GM12878 (cell line): ENCODE measurements around the gene SIVA1. TPM values are rescaled to one million over a fixed set of nuclear protein-coding genes. Genes with fewer than 3 reads are reported as not detected.

Experiments
- ATAC-seq: fragments of 200-7000 bp; cut with Tn5 transposase; 3 replicates; pipeline ENCODE4 v1.9.1; 2020; ENCODE audit warnings: mild to moderate bottlenecking, moderate library complexity
- BruUV-seq: library from RNA; stranded (reverse); fragments of 400-500 nt; replicated peaks from 2 replicates; lab custom pipeline; 2021; lab: Mats Ljungman, UMichigan
- CTCF ChIA-PET: fragments of 300-600 bp; sonication (Branson Sonifier 250); formaldehyde crosslinking; extraction: SDS; loops from one replicate; lab custom pipeline; 2021; ENCODE audit warnings: inconsistent platforms; lab: Yijun Ruan, JAX
- POLR2A ChIA-PET: fragments of 350-600 bp; formaldehyde crosslinking; extraction: SDS; loops from one replicate; lab custom pipeline; 2021; ENCODE audit warnings: inconsistent platforms; lab: Charles Lee
- RAD21 ChIA-PET: fragments of 300-600 bp; sonication (Branson Sonifier 250); formaldehyde crosslinking; loops from one replicate; lab custom pipeline; 2023; ENCODE audit warnings: antibody characterized with exemption; ENCODE audit not compliant: unreplicated experiment; lab: Charles Lee
- SMC1A ChIA-PET: fragments of 300-600 bp; sonication (Branson Sonifier 250); formaldehyde crosslinking; loops from one replicate; lab custom pipeline; 2023; ENCODE audit not compliant: unreplicated experiment, uncharacterized antibody; lab: Charles Lee
- DNase-seq: peaks from one replicate; pipeline ENCODE4 v3.0.0-alpha.2; 2011; ENCODE audit warnings: low read depth, low spot score
- FAIRE-seq: peaks from 3 replicates; lab custom pipeline; 2011; peaks lifted over from hg19 to GRCh38; lab: Jason Lieb, UNC
- H2AFZ ChIP-seq: 2 replicates; pipeline ENCODE4 v1.6.0; 2011; ENCODE audit warnings: low read depth, low read length, control low read depth; ENCODE audit not compliant: control insufficient read depth
- H3K27ac ChIP-seq: 2 replicates; pipeline ENCODE4 v1.5.1; 2011; ENCODE audit warnings: control low read depth; ENCODE audit not compliant: control insufficient read depth, insufficient read depth
- H3K27me3 ChIP-seq, 2 experiments: replicated peaks in 1 of 2; 2 replicates each; pipeline versions ENCODE4 v1.6.0 to v1.6.1; 2011; ENCODE audit warnings: low read length in 1 of 2; ENCODE audit not compliant: control insufficient read depth in 2 of 2, insufficient read depth in 2 of 2
- H3K36me3 ChIP-seq, 2 experiments: 2 replicates each; pipeline ENCODE4 v1.5.1; 2011; ENCODE audit warnings: low read length in 1 of 2; ENCODE audit not compliant: control insufficient read depth in 2 of 2, insufficient read depth in 2 of 2
- H3K4me1 ChIP-seq: 2 replicates; pipeline ENCODE4 v1.6.1; 2011; ENCODE audit warnings: mild to moderate bottlenecking, low read length, moderate library complexity, mixed read lengths; ENCODE audit not compliant: control insufficient read depth, insufficient read depth
- H3K4me2 ChIP-seq: 2 replicates; pipeline ENCODE4 v1.6.0; 2011; ENCODE audit warnings: control low read depth; ENCODE audit not compliant: control insufficient read depth, insufficient read depth
- H3K4me3 ChIP-seq: fragments of 200-600 bp; sonication (generic); 2 replicates; pipeline ENCODE4 v1.5.1; 2016
- H3K79me2 ChIP-seq: 2 replicates; pipeline ENCODE4 v1.6.0; 2011; ENCODE audit warnings: low read length; ENCODE audit not compliant: control insufficient read depth, insufficient read depth
- H3K9ac ChIP-seq: 2 replicates; pipeline ENCODE4 v1.8.0; 2011; ENCODE audit warnings: low read length, control low read depth, mixed read lengths; ENCODE audit not compliant: control insufficient read depth, insufficient read depth
- H3K9me3 ChIP-seq: replicated peaks from 3 replicates; pipeline ENCODE4 v1.5.1; 2011; ENCODE audit warnings: mild to moderate bottlenecking, low read length; ENCODE audit not compliant: control insufficient read depth, insufficient read depth
- H4K20me1 ChIP-seq: 2 replicates; pipeline ENCODE4 v1.6.0; 2011; ENCODE audit not compliant: control insufficient read depth, insufficient read depth
- MLLT1 ChIP-seq: fragments of 450-650 bp; IDR thresholded peaks from 2 replicates; pipeline ENCODE4 v1.6.1; 2016; ENCODE audit warnings: mild to moderate bottlenecking
- MYC ChIP-seq: IDR thresholded peaks from 2 replicates; pipeline ENCODE4 v1.6.1; 2011; ENCODE audit warnings: mild to moderate bottlenecking, low read length, moderate library complexity, inconsistent platforms; ENCODE audit not compliant: insufficient read depth, insufficient replicate concordance, insufficient read length, severe bottlenecking
- POLR2A ChIP-seq: IDR thresholded peaks from 2 replicates; pipeline ENCODE4 v1.6.1; 2011; ENCODE audit warnings: low read depth, mild to moderate bottlenecking, low read length
- PRDM15 ChIP-seq: fragments of 450-650 bp; formaldehyde crosslinking; IDR thresholded peaks from 2 replicates; pipeline ENCODE4 v1.4.0; 2020; ENCODE audit warnings: mild to moderate bottlenecking, moderate library complexity
- SIX5 ChIP-seq: IDR thresholded peaks from 2 replicates; pipeline ENCODE4 v1.6.1; 2011; ENCODE audit warnings: mild to moderate bottlenecking, low read depth, low read length, moderate library complexity; ENCODE audit not compliant: severe bottlenecking
- SUZ12 ChIP-seq: fragments of 200-600 bp; sonication (generic); IDR thresholded peaks from one replicate; pipeline ENCODE4 v1.6.1; 2018; ENCODE audit warnings: antibody characterized with exemption, mild to moderate bottlenecking; ENCODE audit not compliant: unreplicated experiment
- ZBTB40 ChIP-seq: fragments of 450-650 bp; IDR thresholded peaks from 2 replicates; pipeline ENCODE4 v1.6.1; 2016; ENCODE audit warnings: mild to moderate bottlenecking, moderate library complexity, borderline replicate concordance
- ZNF217 ChIP-seq: fragments of 450-650 bp; IDR thresholded peaks from 2 replicates; pipeline ENCODE4 v1.6.1; 2017; ENCODE audit warnings: antibody characterized with exemption, mild to moderate bottlenecking
- WGBS: methylation state at CpG from one replicate; pipeline ENCODE4 v1.1.6; 2016; ENCODE audit warnings: low lambda C conversion rate; ENCODE audit not compliant: insufficient replicate concordance, insufficient coverage; ENCODE audit errors: missing lambda C conversion rate; 5-methylcytosine and 5-hydroxymethylcytosine counted together
- in situ Hi-C: fragments of 300-500 bp; cut with MboI; formaldehyde crosslinking; loops from 9 replicates; pipeline ENCODE4 v1.14.3; 2018; ENCODE audit warnings: mixed read lengths
- intact Hi-C: fragments of 100-400 bp; cut with micrococcal nuclease; formaldehyde crosslinking; loops from one replicate; pipeline ENCODE4 v1.14.2; 2022; ENCODE audit not compliant: unreplicated experiment
- polyA plus RNA-seq, 11 experiments: library from polyadenylated mRNA; depleted of rRNA in 4 of 11; unstranded in 6 of 11; stranded (reverse) in 5 of 11; fragments of >200 nt; fragmentation: Nextera tagmentation in 4 of 11; fragmentation: Illumina TruSeq in 1 of 11; extraction: Ambion mirVana in 4 of 11; extraction: Trizol in 1 of 11; gene quantifications; 1 replicate in 1 of 11; 2 replicates in 10 of 11; pipeline versions ENCODE4 v1.2.1 to v1.2.3, GENCODE V29; 2011 to 2016; ENCODE audit warnings: inconsistent platforms in 2 of 11, missing spikeins in 2 of 11, low read depth in 1 of 11
- total RNA-seq, 4 experiments: library from RNA; depleted of rRNA in 3 of 4; stranded (reverse); fragments of >200 nt in 3 of 4; fragmentation: Illumina TruSeq in 1 of 4; extraction: Trizol in 1 of 4; gene quantifications; 2 replicates each; pipeline versions ENCODE4 v1.2.1 to v1.2.3, GENCODE V29; 2013 to 2021

SIVA1 gene
- total and polyA plus RNA-seq, 10 of the 15 experiments (the other 5 are each of a cell fraction or from before 2014, with no cell fraction given), result 4.6 to 282 (median 106) TPM

- no peak for TF ChIP-seq PRDM15 (CRISPR knock-in tag)
These were observed 42.2 kb downstream of the SIVA1 start, which contains the start of gene AKT1 (continued) for GRCh38 chr14:104794993-104795780.

- Histone ChIP-seq H3K36me3 (peaks cover 0 to 2% of the 10 kb centered on the region in 2 experiments; a peak in 2 of 4 replicates), H2AFZ (peak overlapping the region; percentile 80), H4K20me1 (no peaks in the 10 kb centered on the region; the same call in 1 of the 2 replicates), H3K9me3 (no peaks in the 10 kb centered on the region), H3K9ac (peak overlapping the region; percentile 64; the same call in 1 of the 2 replicates), H3K79me2 (peaks cover 25% of the 10 kb centered on the region), H3K27me3 (peaks cover 0 to 3% of the 10 kb centered on the region in 2 experiments; a peak in 1 of 4 replicates), H3K4me3 (peak overlapping the region; percentile 63), H3K4me2 (peak overlapping the region; percentile 89), H3K27ac (peak overlapping the region; percentile 52; the same call in 1 of the 2 replicates), H3K4me1 (peaks cover 19% of the 10 kb centered on the region)
- FAIRE-seq (no peak), ATAC-seq (peak; percentile 57), DNase-seq (no peak)
- in situ Hi-C loops (no loop called here), intact Hi-C loops (no loop called here)
- no TSS peak for BruUV-seq
- RAD21 ChIA-PET, result interaction anchor here (0.6 kb wide), 1 partner anchor 43 kb away, joined by 4 read pairs; the partner anchor contains the start of gene SIVA1
- WGBS, result 19% methylated on average over 30 of the region's 55 CpGs
- SMC1A ChIA-PET, result no interaction called here
- POLR2A ChIA-PET, result interaction anchor here (1.0 kb wide), 1 partner anchor 46 kb away, joined by 4 read pairs; no protein-coding TSS in a partner anchor
- CTCF ChIA-PET, result no interaction called here
- no peak for TF ChIP-seq MLLT1
- TF ChIP-seq SUZ12, result no peak
- peak; percentile 75 for TF ChIP-seq POLR2A
- no peak for TF ChIP-seq ZBTB40
- no peak for TF ChIP-seq MYC
- peak; percentile 42; the same call in 1 of the 2 replicates for TF ChIP-seq ZNF217
- TF ChIP-seq SIX5, result no peak
These were observed 43.1 kb downstream of the SIVA1 start for GRCh38 chr14:104795781-104796686.
